ENCODE measurements around the gene ZNF500.

ZNF500 gene

GRCh38 chr16:4771646-4772045, 4.7 kb upstream of the ZNF500 start:
- no peak overlapping the region for H3K27ac Mint-ChIP-seq
- no peak for DNase-seq (ENCODE audit: low spot score)

GRCh38 chr16:4769306-4769638, 2.3 kb upstream of the ZNF500 start:
- no peaks in the 10 kb centered on the region for H3K27me3 Mint-ChIP-seq (ENCODE audit: low read depth)
- peak overlapping the region; percentile 2 for H3K27ac Mint-ChIP-seq
- no peaks in the 10 kb centered on the region for H3K36me3 Mint-ChIP-seq (ENCODE audit: low read depth)
- DNase-seq (ENCODE audit: low spot score), result no peak
- H3K9me3 Mint-ChIP-seq, result no peaks in the 10 kb centered on the region
- H3K4me3 Mint-ChIP-seq, result peak overlapping the region; percentile 95
- peaks cover 13% of the 10 kb centered on the region for H3K4me1 Mint-ChIP-seq (ENCODE audit: low read depth)

More at GRCh38 chr16:4771646-4772045, 4.7 kb upstream of the ZNF500 start:
- Mint-ChIP-seq H3K4me1 (ENCODE audit: low read depth) (peaks cover 6% of the 10 kb centered on the region), H3K4me3 (no peak overlapping the region), H3K36me3 (ENCODE audit: low read depth) (no peaks in the 10 kb centered on the region), H3K9me3 (no peaks in the 10 kb centered on the region), H3K27me3 (ENCODE audit: low read depth) (no peaks in the 10 kb centered on the region)

DNA sequence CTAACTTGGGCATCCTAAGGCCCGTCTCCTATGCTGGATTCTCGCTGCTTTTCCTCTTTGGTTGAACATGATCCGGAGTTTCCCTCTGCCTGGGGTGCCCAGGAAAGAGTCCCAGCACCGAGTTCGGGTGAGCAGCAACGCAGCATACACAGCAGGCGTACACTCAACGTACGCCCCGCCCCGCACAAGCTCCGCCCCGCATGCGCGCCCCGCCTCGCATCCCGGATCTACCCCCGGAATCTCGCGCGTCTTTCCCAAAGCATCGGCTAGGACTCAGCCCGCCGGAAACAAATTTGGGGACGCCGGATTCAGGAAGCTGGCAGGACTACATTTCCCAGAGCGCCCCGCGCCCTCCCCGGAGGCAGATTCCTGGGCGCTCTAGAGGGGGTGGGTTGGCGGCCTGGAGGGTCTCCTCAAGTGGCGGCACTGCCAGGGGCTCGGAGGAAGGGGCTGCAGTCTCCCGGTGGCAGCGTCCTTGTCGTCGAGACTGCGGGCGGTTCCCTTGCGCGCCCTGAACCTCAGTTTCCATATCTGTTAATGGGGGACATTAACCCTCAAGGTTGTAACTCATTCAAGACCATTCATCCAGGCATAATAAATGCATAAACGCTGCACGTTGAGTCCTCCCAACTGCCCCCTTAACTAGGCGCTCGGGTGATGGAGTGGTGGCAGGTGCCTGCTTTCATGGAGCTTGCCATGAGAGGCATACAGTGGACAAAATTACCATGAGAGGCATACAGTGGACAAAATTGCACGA, 1.8 kb upstream of the ZNF500 start:
- H3K9me3 Mint-ChIP-seq, result no peaks in the 10 kb centered on the region
- peak; percentile 88 for DNase-seq (ENCODE audit: low spot score)
- peak overlapping the region; percentile 85 for H3K27ac Mint-ChIP-seq
- H3K36me3 Mint-ChIP-seq (ENCODE audit: low read depth), result peaks cover 4% of the 10 kb centered on the region
- H3K27me3 Mint-ChIP-seq (ENCODE audit: low read depth), result no peaks in the 10 kb centered on the region
- peaks cover 13% of the 10 kb centered on the region for H3K4me1 Mint-ChIP-seq (ENCODE audit: low read depth)
- peak overlapping the region; percentile 95 for H3K4me3 Mint-ChIP-seq

DNA sequence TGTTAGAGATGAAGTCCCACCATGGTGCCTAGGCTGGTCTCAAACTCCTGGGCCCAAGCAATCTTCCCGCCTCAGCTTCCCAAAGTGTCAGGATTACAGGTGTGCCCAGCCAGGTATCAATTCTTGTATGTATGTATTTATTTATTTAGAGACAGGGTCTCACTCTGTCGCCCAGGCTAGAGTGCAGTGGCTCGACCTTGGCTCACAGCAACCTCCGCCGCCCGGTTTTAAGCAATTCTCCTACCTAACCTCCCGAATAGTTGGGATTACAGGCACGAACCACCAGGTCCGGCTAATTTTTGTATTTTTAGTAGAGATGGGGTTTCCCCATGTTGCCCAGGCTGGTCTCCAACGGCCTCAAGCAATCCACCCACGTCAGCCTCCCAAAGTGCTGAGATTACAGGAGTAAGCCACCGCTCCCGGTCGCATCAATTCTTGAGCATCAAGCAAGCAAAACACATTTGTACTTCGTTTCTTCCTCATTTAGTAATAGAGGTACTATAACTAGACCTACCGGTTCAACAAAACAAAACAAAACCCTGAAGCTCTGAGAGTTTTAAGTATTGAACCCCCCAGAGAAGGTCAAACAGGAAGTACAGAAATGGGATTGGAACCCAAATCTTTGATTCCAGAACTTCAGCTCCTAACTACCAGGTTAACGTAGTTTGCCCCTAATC, 1.0 kb upstream of the ZNF500 start:
- Mint-ChIP-seq H3K27ac (peak overlapping the region; percentile 85), H3K36me3 (ENCODE audit: low read depth) (peaks cover 6% of the 10 kb centered on the region), H3K9me3 (no peaks in the 10 kb centered on the region), H3K4me1 (ENCODE audit: low read depth) (peaks cover 13% of the 10 kb centered on the region), H3K4me3 (peak overlapping the region; percentile 95), H3K27me3 (ENCODE audit: low read depth) (no peaks in the 10 kb centered on the region)
- DNase-seq (ENCODE audit: low spot score), result no peak

- no peaks in the 10 kb centered on the region for H3K9me3 Mint-ChIP-seq
- peaks cover 13% of the 10 kb centered on the region for H3K4me1 Mint-ChIP-seq (ENCODE audit: low read depth)
- DNase-seq (ENCODE audit: low spot score), result no peak
- H3K27me3 Mint-ChIP-seq (ENCODE audit: low read depth), result no peaks in the 10 kb centered on the region
- peak overlapping the region; percentile 86 for H3K27ac Mint-ChIP-seq
- peak overlapping the region; percentile 89 for H3K4me3 Mint-ChIP-seq
- peaks cover 15% of the 10 kb centered on the region for H3K36me3 Mint-ChIP-seq (ENCODE audit: low read depth)
These were observed 1.2 kb downstream of the ZNF500 start for GRCh38 chr16:4765511-4766474.

DNA sequence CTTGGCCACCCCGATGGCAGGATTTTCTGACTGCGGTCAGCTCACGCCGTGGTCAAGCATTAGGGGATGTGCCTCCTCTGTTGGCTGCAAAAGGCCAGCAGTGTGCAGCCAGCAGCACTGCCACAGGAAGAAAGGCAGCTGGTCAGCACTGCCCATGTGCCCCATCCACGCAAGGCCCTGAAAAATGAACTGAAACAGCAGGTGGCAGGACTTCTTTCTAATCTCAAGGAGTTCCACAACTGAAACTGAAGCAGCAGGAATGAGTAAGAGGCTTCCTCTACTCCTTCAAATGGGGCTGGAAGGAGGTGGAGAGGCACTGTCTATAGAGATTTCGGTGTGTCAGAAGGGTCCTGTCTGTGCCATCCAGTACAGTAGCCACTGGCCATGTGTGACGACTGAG, 3.2 kb downstream of the ZNF500 start:
- H3K9me3 Mint-ChIP-seq, result no peaks in the 10 kb centered on the region
- no peak overlapping the region for H3K4me3 Mint-ChIP-seq
- H3K27me3 Mint-ChIP-seq (ENCODE audit: low read depth), result no peaks in the 10 kb centered on the region
- DNase-seq (ENCODE audit: low spot score), result no peak
- peaks cover 13% of the 10 kb centered on the region for H3K4me1 Mint-ChIP-seq (ENCODE audit: low read depth)
- peaks cover 29% of the 10 kb centered on the region for H3K36me3 Mint-ChIP-seq (ENCODE audit: low read depth)
- no peak overlapping the region for H3K27ac Mint-ChIP-seq

GRCh38 chr16:4762205-4762604, 4.8 kb downstream of the ZNF500 start:
- Mint-ChIP-seq H3K36me3 (ENCODE audit: low read depth) (peaks cover 36% of the 10 kb centered on the region), H3K4me1 (ENCODE audit: low read depth) (peaks cover 9% of the 10 kb centered on the region)

GRCh38 chr16:4760221-4760910, 6.6 kb downstream of the ZNF500 start:
- H3K4me3 Mint-ChIP-seq, result no peak overlapping the region
- DNase-seq (ENCODE audit: low spot score), result no peak
- peaks cover 4% of the 10 kb centered on the region for H3K9me3 Mint-ChIP-seq
- no peak overlapping the region for H3K27ac Mint-ChIP-seq
- H3K36me3 Mint-ChIP-seq (ENCODE audit: low read depth), result peaks cover 47% of the 10 kb centered on the region
- no peaks in the 10 kb centered on the region for H3K4me1 Mint-ChIP-seq (ENCODE audit: low read depth)
- H3K27me3 Mint-ChIP-seq (ENCODE audit: low read depth), result no peaks in the 10 kb centered on the region

More at GRCh38 chr16:4762205-4762604, 4.8 kb downstream of the ZNF500 start:
- Mint-ChIP-seq H3K9me3 (no peaks in the 10 kb centered on the region), H3K4me3 (no peak overlapping the region), H3K27ac (no peak overlapping the region), H3K27me3 (ENCODE audit: low read depth) (no peaks in the 10 kb centered on the region)
- DNase-seq (ENCODE audit: low spot score), result no peak

- H3K9me3 Mint-ChIP-seq, result peaks cover 4% of the 10 kb centered on the region
- H3K27me3 Mint-ChIP-seq (ENCODE audit: low read depth), result no peaks in the 10 kb centered on the region
- no peaks in the 10 kb centered on the region for H3K4me1 Mint-ChIP-seq (ENCODE audit: low read depth)
- H3K36me3 Mint-ChIP-seq (ENCODE audit: low read depth), result peaks cover 45% of the 10 kb centered on the region
- no peak overlapping the region for H3K27ac Mint-ChIP-seq
- H3K4me3 Mint-ChIP-seq, result no peak overlapping the region
- DNase-seq (ENCODE audit: low spot score), result no peak
These were observed 11.3 kb downstream of the ZNF500 start for GRCh38 chr16:4755687-4756086.

DNA sequence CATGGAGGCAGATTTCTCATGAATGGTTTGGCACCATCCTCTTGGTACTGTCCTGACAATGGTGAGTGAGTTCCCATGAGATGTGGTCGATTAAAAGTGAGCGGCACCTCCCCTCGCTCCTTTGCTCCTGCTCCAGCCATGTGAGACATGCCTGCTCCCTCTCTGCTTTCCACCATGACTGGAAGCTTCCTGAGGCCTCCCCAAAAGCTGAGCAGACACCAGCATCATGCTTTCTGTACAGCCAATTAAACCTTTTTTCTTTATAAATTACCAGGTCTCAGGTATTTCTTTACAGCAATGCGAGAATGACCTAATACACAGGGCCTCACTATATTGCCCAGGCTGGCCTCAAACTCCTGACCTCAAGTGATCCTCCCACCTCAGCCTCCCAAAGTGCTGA, 12.1 kb downstream of the ZNF500 start:
- DNase-seq (ENCODE audit: low spot score), result no peak
- H3K27me3 Mint-ChIP-seq (ENCODE audit: low read depth), result no peaks in the 10 kb centered on the region
- H3K27ac Mint-ChIP-seq, result no peak overlapping the region
- peaks cover 39% of the 10 kb centered on the region for H3K36me3 Mint-ChIP-seq (ENCODE audit: low read depth)
- no peak overlapping the region for H3K4me3 Mint-ChIP-seq
- H3K4me1 Mint-ChIP-seq (ENCODE audit: low read depth), result no peaks in the 10 kb centered on the region
- H3K9me3 Mint-ChIP-seq, result peaks cover 4% of the 10 kb centered on the region

DNA sequence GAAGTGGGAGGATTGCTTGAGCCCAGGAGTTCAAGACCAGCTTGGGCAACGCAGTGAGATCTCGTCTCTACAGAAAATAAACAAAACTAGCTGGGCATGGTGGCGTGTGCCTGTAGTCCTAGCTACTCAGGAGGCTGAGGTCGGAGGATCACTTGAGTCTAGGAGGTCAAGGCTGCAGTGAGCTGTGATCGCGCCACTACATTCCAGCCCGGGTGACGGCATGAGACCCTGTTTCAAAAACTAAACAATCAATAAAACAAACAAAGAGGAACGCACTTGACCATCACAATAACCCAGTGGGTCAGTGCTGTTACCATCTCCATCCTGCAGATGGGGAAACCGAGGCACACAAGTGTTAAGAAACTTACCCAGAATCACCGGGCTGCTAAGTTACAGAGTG, 13.7 kb downstream of the ZNF500 start:
- H3K4me3 Mint-ChIP-seq, result no peak overlapping the region
- no peak for DNase-seq (ENCODE audit: low spot score)
- H3K27ac Mint-ChIP-seq, result no peak overlapping the region
- H3K36me3 Mint-ChIP-seq (ENCODE audit: low read depth), result peaks cover 27% of the 10 kb centered on the region
- H3K4me1 Mint-ChIP-seq (ENCODE audit: low read depth), result no peaks in the 10 kb centered on the region
- no peaks in the 10 kb centered on the region for H3K27me3 Mint-ChIP-seq (ENCODE audit: low read depth)
- H3K9me3 Mint-ChIP-seq, result peaks cover 4% of the 10 kb centered on the region

DNA sequence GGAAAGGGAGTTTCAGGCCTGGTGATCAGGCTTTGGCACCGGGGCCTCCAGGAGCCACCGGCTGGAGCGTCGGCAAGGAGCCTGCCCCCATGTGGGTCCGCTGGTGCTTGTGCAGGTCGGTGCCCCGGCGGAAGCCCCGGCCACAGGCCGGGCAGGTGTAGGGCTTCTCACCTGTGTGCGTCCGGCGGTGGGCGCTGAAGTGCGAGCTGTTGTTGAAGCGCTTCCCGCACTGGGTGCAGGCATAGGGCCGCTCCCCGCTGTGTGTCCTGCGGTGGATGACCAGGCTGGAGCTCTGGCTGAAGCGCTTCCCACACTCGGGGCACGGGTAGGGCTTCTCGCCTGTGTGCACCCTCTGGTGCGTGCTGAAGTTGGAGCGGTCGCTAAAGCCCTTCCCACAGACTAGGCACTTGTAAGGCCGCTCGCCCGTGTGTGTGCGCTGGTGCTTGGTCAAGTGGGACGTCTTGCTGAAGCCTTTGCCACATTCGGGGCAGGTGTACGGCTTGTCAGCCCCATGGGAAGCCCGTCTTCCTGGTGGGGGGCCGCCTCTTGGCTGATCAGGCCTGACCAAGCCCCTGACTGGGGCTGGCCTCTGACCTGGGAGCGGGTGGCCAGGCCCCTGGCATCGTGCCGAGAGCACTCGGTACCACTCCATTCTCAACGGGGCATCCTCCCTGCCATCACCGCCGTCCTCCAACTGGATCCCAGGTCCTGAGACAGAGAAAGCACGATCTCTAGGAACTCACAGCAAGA, 14.4 kb downstream of the ZNF500 start:
- Mint-ChIP-seq H3K4me1 (ENCODE audit: low read depth) (peaks cover 6% of the 10 kb centered on the region), H3K27me3 (ENCODE audit: low read depth) (no peaks in the 10 kb centered on the region), H3K9me3 (peaks cover 4% of the 10 kb centered on the region), H3K36me3 (ENCODE audit: low read depth) (peaks cover 25% of the 10 kb centered on the region), H3K27ac (no peak overlapping the region), H3K4me3 (no peak overlapping the region)
- DNase-seq (ENCODE audit: low spot score), result no peak

DNA sequence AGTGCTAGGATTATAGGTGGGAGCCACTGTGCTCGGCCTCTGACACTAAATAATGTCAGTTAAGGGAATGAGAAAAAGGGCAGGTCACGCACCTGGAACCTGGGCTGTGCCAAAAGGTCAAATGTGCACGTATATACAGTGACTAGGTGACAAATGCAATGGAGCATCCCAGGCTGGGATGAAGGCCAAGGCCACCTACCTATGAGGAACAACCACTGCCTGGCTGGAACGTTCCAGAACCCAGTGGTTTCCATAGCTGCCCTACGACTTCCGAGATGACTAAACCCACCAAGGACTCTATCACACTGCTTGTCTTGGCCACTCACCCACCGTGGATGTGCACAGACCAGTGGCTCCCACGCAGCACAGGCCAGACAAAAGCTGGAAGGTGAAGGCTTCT, 16.1 kb downstream of the ZNF500 start:
- no peak overlapping the region for H3K4me3 Mint-ChIP-seq
- no peak for DNase-seq (ENCODE audit: low spot score)
- no peak overlapping the region for H3K27ac Mint-ChIP-seq
- H3K4me1 Mint-ChIP-seq (ENCODE audit: low read depth), result peaks cover 7% of the 10 kb centered on the region
- H3K27me3 Mint-ChIP-seq (ENCODE audit: low read depth), result no peaks in the 10 kb centered on the region
- H3K36me3 Mint-ChIP-seq (ENCODE audit: low read depth), result peaks cover 19% of the 10 kb centered on the region
- H3K9me3 Mint-ChIP-seq, result peaks cover 4% of the 10 kb centered on the region
